ENCODE measurements around the gene MYB.

DNA sequence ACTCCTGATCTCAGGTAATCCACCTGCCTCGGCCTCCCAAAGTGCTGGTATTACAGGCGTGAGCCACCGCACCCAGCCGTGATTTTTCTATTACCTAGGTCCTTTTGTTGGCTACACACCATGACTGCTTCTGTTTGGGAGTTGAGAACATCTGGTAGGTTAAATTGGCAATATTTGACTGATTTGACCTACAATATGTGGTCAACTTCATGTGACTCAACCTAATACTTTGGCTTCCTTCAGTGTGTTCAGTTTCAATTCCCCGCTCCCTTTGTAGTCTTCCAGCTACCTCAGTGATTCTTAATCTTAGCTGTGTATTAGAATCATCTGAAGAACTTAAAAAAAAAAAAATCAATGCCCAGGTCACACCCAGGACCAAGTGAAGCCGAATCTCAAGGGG, 47.4 kb downstream of the MYB start:
- TF ChIP-seq, protein P1, sequence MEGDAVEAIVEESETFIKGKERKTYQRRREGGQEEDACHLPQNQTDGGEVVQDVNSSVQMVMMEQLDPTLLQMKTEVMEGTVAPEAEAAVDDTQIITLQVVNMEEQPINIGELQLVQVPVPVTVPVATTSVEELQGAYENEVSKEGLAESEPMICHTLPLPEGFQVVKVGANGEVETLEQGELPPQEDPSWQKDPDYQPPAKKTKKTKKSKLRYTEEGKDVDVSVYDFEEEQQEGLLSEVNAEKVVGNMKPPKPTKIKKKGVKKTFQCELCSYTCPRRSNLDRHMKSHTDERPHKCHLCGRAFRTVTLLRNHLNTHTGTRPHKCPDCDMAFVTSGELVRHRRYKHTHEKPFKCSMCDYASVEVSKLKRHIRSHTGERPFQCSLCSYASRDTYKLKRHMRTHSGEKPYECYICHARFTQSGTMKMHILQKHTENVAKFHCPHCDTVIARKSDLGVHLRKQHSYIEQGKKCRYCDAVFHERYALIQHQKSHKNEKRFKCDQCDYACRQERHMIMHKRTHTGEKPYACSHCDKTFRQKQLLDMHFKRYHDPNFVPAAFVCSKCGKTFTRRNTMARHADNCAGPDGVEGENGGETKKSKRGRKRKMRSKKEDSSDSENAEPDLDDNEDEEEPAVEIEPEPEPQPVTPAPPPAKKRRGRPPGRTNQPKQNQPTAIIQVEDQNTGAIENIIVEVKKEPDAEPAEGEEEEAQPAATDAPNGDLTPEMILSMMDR (IDR thresholded peaks at IDR 0.05), result no peak
- TF ChIP-seq, protein P2, sequence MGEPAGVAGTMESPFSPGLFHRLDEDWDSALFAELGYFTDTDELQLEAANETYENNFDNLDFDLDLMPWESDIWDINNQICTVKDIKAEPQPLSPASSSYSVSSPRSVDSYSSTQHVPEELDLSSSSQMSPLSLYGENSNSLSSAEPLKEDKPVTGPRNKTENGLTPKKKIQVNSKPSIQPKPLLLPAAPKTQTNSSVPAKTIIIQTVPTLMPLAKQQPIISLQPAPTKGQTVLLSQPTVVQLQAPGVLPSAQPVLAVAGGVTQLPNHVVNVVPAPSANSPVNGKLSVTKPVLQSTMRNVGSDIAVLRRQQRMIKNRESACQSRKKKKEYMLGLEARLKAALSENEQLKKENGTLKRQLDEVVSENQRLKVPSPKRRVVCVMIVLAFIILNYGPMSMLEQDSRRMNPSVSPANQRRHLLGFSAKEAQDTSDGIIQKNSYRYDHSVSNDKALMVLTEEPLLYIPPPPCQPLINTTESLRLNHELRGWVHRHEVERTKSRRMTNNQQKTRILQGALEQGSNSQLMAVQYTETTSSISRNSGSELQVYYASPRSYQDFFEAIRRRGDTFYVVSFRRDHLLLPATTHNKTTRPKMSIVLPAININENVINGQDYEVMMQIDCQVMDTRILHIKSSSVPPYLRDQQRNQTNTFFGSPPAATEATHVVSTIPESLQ (CRISPR knock-in tag; IDR thresholded peaks at IDR 0.05), result no peak
- TF ChIP-seq CREB1 (CRISPR knock-in tag; IDR thresholded peaks at IDR 0.05), result no peak
- TF ChIP-seq, protein P3, sequence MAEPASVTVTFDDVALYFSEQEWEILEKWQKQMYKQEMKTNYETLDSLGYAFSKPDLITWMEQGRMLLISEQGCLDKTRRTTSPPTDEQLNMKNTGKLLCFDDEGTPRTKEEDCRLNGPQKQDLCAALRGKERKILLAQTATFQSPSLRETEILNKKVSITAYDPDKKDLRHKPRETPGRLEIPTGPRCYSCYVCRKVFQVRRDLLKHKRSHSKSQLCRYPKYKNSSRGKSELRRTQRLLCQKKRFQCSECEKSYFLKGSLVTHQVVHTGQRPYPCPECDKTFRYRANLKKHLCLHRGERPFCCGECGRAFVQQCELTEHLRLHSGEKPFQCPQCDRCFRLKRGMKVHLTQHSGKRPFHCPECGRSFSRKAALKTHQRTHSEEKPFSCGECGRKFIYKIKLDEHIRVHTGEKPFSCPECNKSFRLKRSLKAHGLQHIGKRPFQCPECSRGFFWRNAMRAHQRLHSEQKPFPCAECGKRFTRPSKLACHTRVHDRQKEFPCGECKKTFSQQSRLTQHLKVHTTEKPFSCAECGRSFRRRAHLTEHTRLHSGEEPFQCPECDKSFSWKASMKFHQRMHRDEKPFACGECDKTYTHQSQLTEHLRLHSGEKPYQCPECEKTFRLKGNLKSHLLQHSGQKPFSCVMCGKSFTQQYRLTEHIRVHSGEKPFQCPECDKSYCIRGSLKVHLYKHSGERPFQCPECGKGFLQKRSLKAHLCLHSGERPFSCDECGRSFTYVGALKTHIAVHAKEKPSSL (CRISPR knock-in tag; conservative IDR thresholded peaks at IDR 0.05), result no peak
- TF ChIP-seq, protein P4, sequence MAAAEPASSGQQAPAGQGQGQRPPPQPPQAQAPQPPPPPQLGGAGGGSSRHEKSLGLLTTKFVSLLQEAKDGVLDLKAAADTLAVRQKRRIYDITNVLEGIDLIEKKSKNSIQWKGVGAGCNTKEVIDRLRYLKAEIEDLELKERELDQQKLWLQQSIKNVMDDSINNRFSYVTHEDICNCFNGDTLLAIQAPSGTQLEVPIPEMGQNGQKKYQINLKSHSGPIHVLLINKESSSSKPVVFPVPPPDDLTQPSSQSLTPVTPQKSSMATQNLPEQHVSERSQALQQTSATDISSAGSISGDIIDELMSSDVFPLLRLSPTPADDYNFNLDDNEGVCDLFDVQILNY (CRISPR knock-in tag; IDR thresholded peaks at IDR 0.05), result no peak
- no peak for TF ChIP-seq SMAD3 (CRISPR knock-in tag; IDR thresholded peaks at IDR 0.05; ENCODE audit: borderline replicate concordance)
- TF ChIP-seq ZNF416 (CRISPR knock-in tag; IDR thresholded peaks at IDR 0.05), result no peak
- no peak for TF ChIP-seq NR2C2 (CRISPR knock-in tag; IDR thresholded peaks at IDR 0.05)
- TF ChIP-seq, protein P5, sequence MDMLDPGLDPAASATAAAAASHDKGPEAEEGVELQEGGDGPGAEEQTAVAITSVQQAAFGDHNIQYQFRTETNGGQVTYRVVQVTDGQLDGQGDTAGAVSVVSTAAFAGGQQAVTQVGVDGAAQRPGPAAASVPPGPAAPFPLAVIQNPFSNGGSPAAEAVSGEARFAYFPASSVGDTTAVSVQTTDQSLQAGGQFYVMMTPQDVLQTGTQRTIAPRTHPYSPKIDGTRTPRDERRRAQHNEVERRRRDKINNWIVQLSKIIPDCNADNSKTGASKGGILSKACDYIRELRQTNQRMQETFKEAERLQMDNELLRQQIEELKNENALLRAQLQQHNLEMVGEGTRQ (CRISPR knock-in tag; IDR thresholded peaks at IDR 0.05), result no peak
- no peak for TF ChIP-seq ZNF121 (CRISPR knock-in tag; IDR thresholded peaks at IDR 0.05)
- TF ChIP-seq, protein P6, sequence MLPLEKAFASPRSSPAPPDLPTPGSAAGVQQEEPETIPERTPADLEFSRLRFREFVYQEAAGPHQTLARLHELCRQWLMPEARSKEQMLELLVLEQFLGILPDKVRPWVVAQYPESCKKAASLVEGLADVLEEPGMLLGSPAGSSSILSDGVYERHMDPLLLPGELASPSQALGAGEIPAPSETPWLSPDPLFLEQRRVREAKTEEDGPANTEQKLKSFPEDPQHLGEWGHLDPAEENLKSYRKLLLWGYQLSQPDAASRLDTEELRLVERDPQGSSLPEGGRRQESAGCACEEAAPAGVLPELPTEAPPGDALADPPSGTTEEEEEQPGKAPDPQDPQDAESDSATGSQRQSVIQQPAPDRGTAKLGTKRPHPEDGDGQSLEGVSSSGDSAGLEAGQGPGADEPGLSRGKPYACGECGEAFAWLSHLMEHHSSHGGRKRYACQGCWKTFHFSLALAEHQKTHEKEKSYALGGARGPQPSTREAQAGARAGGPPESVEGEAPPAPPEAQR (CRISPR knock-in tag; IDR thresholded peaks at IDR 0.05), result no peak
- TF ChIP-seq, protein P7, sequence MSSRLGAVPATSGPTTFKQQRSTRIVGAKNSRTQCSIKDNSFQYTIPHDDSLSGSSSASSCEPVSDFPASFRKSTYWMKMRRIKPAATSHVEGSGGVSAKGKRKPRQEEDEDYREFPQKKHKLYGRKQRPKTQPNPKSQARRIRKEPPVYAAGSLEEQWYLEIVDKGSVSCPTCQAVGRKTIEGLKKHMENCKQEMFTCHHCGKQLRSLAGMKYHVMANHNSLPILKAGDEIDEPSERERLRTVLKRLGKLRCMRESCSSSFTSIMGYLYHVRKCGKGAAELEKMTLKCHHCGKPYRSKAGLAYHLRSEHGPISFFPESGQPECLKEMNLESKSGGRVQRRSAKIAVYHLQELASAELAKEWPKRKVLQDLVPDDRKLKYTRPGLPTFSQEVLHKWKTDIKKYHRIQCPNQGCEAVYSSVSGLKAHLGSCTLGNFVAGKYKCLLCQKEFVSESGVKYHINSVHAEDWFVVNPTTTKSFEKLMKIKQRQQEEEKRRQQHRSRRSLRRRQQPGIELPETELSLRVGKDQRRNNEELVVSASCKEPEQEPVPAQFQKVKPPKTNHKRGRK (CRISPR knock-in tag; IDR thresholded peaks at IDR 0.05; ENCODE audit: borderline replicate concordance), result no peak

All from WTC11 (cell line).